RWPE2 (cell line): ENCODE results near the gene MAP3K5.

Experiments
- ATAC-seq: fragments of 200-7000 bp; cut with Tn5 transposase; 3 replicates; pipeline ENCODE4 v1.9.1; 2021; ENCODE audit warnings: low read depth
- DNase-seq: peaks from one replicate; pipeline ENCODE4 v3.0.0-alpha.2; 2020; ENCODE audit warnings: low spot score
- H3K27ac ChIP-seq: fragments of 450-650 bp; 2 replicates; pipeline ENCODE4 v1.5.1; 2017; ENCODE audit warnings: mild to moderate bottlenecking; ENCODE audit not compliant: poor library complexity, severe bottlenecking
- H3K27me3 ChIP-seq: fragments of 250-450 bp; sonication (Bioruptor Pico); 2 replicates; pipeline ENCODE4 v1.5.1; 2021; ENCODE audit warnings: mild to moderate bottlenecking, moderate library complexity; ENCODE audit not compliant: insufficient read depth, poor library complexity, severe bottlenecking
- H3K36me3 ChIP-seq: fragments of 250-450 bp; sonication (Bioruptor Pico); 2 replicates; pipeline ENCODE4 v1.5.1; 2020; ENCODE audit warnings: low read depth, mild to moderate bottlenecking, moderate library complexity
- H3K4me1 ChIP-seq: fragments of 250-450 bp; sonication (Bioruptor Pico); 2 replicates; pipeline ENCODE4 v1.5.1; 2021; ENCODE audit warnings: mild to moderate bottlenecking, moderate library complexity; ENCODE audit not compliant: insufficient read depth, poor library complexity, severe bottlenecking
- H3K4me3 ChIP-seq: fragments of 250-450 bp; sonication (Bioruptor Pico); 2 replicates; pipeline ENCODE4 v1.5.1; 2021; ENCODE audit warnings: mild to moderate bottlenecking, moderate library complexity; ENCODE audit not compliant: severe bottlenecking
- H3K9me3 ChIP-seq: fragments of 250-450 bp; sonication (Bioruptor Pico); 2 replicates; pipeline ENCODE4 v1.5.1; 2021; ENCODE audit warnings: mild to moderate bottlenecking, moderate library complexity; ENCODE audit not compliant: severe bottlenecking
- TF ChIP-seq, protein P1 (sequence below): fragments of 450-650 bp; IDR thresholded peaks from one replicate; pipeline ENCODE4 v1.5.1; 2017; ENCODE audit warnings: mild to moderate bottlenecking, moderate library complexity; ENCODE audit not compliant: poor library complexity, severe bottlenecking

The MAP3K5 gene

DNA sequence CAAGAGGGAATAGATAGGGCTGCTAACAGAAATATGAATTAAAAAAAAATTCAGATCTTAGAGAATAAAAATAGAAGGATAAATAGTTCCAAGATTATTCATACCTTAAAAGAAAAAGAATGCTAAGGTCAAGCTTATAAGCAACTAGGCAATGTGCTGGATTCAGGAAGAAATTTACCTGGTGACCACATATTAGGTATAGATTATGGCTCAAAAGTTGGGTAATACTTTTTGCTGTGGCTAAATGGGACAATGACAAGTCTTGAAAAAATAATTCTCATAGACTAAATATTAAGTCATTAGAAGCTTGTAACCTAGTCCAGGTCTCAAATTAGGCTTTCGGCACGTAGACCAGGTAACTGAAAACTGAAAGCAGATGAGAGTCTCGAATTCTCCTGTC is 17.2 kb downstream of the MAP3K5 start:
- no peaks in the 10 kb centered on the region for H3K9me3 ChIP-seq
- no peak overlapping the region for H3K4me3 ChIP-seq
- H3K27ac ChIP-seq = no peak overlapping the region
- peaks cover 13% of the 10 kb centered on the region for H3K4me1 ChIP-seq
- H3K36me3 ChIP-seq = no peaks in the 10 kb centered on the region
- DNase-seq (no peak), ATAC-seq (no peak)
- TF ChIP-seq, protein P1, sequence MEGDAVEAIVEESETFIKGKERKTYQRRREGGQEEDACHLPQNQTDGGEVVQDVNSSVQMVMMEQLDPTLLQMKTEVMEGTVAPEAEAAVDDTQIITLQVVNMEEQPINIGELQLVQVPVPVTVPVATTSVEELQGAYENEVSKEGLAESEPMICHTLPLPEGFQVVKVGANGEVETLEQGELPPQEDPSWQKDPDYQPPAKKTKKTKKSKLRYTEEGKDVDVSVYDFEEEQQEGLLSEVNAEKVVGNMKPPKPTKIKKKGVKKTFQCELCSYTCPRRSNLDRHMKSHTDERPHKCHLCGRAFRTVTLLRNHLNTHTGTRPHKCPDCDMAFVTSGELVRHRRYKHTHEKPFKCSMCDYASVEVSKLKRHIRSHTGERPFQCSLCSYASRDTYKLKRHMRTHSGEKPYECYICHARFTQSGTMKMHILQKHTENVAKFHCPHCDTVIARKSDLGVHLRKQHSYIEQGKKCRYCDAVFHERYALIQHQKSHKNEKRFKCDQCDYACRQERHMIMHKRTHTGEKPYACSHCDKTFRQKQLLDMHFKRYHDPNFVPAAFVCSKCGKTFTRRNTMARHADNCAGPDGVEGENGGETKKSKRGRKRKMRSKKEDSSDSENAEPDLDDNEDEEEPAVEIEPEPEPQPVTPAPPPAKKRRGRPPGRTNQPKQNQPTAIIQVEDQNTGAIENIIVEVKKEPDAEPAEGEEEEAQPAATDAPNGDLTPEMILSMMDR = no peak
- no peaks in the 10 kb centered on the region for H3K27me3 ChIP-seq

DNA sequence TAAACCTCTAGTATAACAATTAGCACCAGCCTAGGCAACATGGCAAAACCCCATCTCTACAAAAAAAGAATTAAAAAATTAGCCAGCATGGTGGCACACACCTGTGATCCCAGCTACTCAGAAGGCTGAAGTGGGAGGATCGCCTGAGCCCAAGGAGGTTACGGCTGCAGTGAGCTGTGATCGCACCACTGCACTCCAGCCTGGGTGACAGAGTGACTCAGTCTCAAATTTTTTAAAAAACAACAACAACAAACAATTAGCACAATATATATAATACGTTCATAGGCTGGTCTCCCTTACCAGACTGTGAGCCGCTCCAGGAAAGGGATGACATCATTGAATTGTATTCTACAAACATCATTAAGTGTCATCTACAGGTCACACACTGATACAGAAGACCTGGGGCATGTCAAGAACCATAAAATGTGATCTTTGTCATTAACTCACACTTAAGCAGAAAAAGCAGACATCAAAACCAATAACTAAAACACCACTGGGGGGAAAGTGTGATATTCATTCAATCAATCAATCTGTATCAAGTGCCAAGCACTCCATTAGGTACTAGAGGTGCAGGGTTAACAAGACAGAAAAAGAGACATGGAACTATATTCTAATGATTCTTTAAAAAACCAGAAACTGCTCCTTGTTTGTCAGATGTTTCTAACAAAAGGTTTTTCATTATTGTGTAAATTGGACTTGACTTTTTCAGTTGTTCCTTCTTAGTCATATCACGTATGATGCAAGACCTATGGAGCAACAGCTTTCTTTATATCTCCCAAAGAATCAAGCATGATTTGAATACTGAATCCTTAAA is 17.8 kb downstream of the MAP3K5 start:
- DNase-seq (no peak), ATAC-seq (peak; percentile 46; the same call in 2 of the 3 replicates)
- H3K9me3 ChIP-seq = no peaks in the 10 kb centered on the region
- H3K36me3 ChIP-seq = no peaks in the 10 kb centered on the region
- H3K27ac ChIP-seq = no peak overlapping the region
- H3K27me3 ChIP-seq = no peaks in the 10 kb centered on the region
- H3K4me3 ChIP-seq = no peak overlapping the region
- H3K4me1 ChIP-seq = peaks cover 13% of the 10 kb centered on the region
- TF ChIP-seq, protein P1 = no peak

DNA sequence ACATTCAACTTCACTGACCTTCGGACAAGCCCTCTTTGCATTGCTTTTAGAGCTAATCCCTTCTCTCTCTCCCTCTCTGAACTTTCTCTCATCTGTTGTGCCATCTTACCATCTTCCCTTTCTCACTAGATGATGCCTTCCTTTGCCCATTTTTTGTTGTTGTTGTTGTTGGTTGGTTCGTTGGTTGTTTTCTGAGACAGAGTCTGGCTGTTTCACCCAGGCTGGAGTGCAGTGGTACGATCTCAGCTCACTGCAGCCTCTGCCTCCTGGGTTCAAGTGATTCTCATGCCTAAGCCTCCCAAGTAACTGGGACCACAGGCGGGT is 18.8 kb downstream of the MAP3K5 start:
- Histone ChIP-seq H3K27ac (no peak overlapping the region), H3K9me3 (no peaks in the 10 kb centered on the region), H3K36me3 (no peaks in the 10 kb centered on the region), H3K4me3 (no peak overlapping the region), H3K4me1 (peaks cover 13% of the 10 kb centered on the region), H3K27me3 (no peaks in the 10 kb centered on the region)
- ATAC-seq (no peak), DNase-seq (no peak)
- TF ChIP-seq, protein P1 = no peak

DNA sequence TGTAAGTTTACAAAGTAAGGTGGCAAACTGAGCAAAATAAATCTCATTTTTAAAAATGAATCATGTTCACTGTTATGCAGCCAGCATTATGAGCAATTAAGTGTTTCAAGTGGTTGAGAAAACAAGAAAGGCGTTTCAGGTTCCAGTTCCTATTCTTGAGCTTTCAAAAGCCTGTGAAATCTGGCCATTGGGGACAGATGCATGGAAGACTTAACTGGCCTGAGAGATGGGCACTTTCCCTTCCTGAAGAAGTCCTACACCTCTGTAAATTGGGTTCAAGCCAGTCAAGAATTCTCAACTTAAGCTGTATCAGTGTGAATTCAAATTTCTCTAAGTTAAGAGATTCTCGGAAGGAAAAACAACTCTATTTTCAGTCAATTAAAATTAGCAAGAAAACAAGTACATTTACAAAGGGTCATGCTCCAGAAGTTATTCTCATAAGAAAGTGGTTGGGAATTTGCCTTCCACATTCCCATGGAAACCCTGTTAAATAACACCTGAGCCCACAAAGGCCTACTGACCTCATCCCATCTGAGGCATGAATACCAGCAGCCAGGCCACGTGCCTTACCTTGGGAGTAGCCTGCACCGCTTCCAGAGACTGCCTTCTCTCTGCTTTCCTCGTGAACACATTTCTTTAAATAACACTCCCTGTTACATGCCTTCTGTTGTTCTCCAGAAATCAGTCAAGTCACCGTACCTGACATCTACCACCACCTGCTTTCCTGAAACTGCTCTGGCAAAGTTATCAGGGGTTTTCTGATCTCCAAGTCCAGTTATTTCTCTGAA is 19.4 kb downstream of the MAP3K5 start:
- TF ChIP-seq, protein P1 = no peak
- Histone ChIP-seq H3K27me3 (no peaks in the 10 kb centered on the region), H3K9me3 (no peaks in the 10 kb centered on the region), H3K36me3 (no peaks in the 10 kb centered on the region), H3K27ac (no peak overlapping the region), H3K4me3 (no peak overlapping the region), H3K4me1 (peaks cover 13% of the 10 kb centered on the region)
- no peak for DNase-seq
- ATAC-seq = no peak
